ENCODE measurements around the gene PMFBP1.

Gene PMFBP1

GRCh38 chr16:72182976-72183375 lies 11.0 kb upstream of the PMFBP1 start:
- no peak for DNase-seq (ENCODE audit: low read depth)

- no peak for DNase-seq (ENCODE audit: low read depth)
Observed at GRCh38 chr16:72179204-72179970, 7.4 kb upstream of the PMFBP1 start.

- no peak for DNase-seq (ENCODE audit: low read depth)
Observed at GRCh38 chr16:72174726-72175125, 2.8 kb upstream of the PMFBP1 start.

- DNase-seq (ENCODE audit: low read depth): no peak
Observed at GRCh38 chr16:72173997-72174396, 2.0 kb upstream of the PMFBP1 start.

GRCh38 chr16:72171236-72171635 lies 719 bp downstream of the PMFBP1 start:
- no peak for DNase-seq (ENCODE audit: low read depth)

GRCh38 chr16:72169708-72170107 lies 2.2 kb downstream of the PMFBP1 start:
- no peak for DNase-seq (ENCODE audit: low read depth)

- no peak for DNase-seq (ENCODE audit: low read depth)
Observed at GRCh38 chr16:72168365-72168764, 3.6 kb downstream of the PMFBP1 start.

- no peak for DNase-seq (ENCODE audit: low read depth)
Observed at GRCh38 chr16:72166954-72167561, 4.9 kb downstream of the PMFBP1 start.

GRCh38 chr16:72166151-72166550 lies 5.8 kb downstream of the PMFBP1 start:
- DNase-seq (ENCODE audit: low read depth): no peak

GRCh38 chr16:72164691-72165090 lies 7.3 kb downstream of the PMFBP1 start:
- DNase-seq (ENCODE audit: low read depth): no peak

- DNase-seq (ENCODE audit: low read depth): no peak
Observed at GRCh38 chr16:72162105-72162692, 9.8 kb downstream of the PMFBP1 start.

- no peak for DNase-seq (ENCODE audit: low read depth)
Observed at GRCh38 chr16:72159801-72160200, 12.2 kb downstream of the PMFBP1 start.

GRCh38 chr16:72159386-72159785 lies 12.6 kb downstream of the PMFBP1 start:
- DNase-seq (ENCODE audit: low read depth): no peak

GRCh38 chr16:72149676-72150464 lies 22.1 kb downstream of the PMFBP1 start:
- DNase-seq (ENCODE audit: low read depth): no peak

GRCh38 chr16:72142476-72142875 lies 29.5 kb downstream of the PMFBP1 start:
- DNase-seq (ENCODE audit: low read depth): no peak

- DNase-seq (ENCODE audit: low read depth): no peak
Observed at GRCh38 chr16:72139908-72140307, 32.0 kb downstream of the PMFBP1 start.

- no peak for DNase-seq (ENCODE audit: low read depth)
Observed at GRCh38 chr16:72138064-72138572, 33.8 kb downstream of the PMFBP1 start.

GRCh38 chr16:72137380-72138063 lies 34.4 kb downstream of the PMFBP1 start:
- no peak for DNase-seq (ENCODE audit: low read depth)

GRCh38 chr16:72134507-72134906 lies 37.4 kb downstream of the PMFBP1 start:
- DNase-seq (ENCODE audit: low read depth): no peak

GRCh38 chr16:72132726-72133125 lies 39.2 kb downstream of the PMFBP1 start:
- no peak for DNase-seq (ENCODE audit: low read depth)

- DNase-seq (ENCODE audit: low read depth): no peak
Observed at GRCh38 chr16:72131036-72131435, 40.9 kb downstream of the PMFBP1 start.
